BJ (cell line): ENCODE measurements around the gene RPL14. TPM values are rescaled to one million over a fixed set of nuclear protein-coding genes. Genes with fewer than 3 reads are reported as not detected.

Experiments used
- CTCF ChIA-PET: fragments of 350-600 bp; formaldehyde crosslinking; extraction: SDS; loops from one replicate; lab custom pipeline; 2021; ENCODE audit warnings: antibody characterized with exemption, inconsistent platforms; lab: Yijun Ruan, JAX
- POLR2A ChIA-PET: fragments of 300-600 bp; sonication (Branson Sonifier 250); formaldehyde crosslinking; extraction: SDS; loops from one replicate; lab custom pipeline; 2021; ENCODE audit warnings: antibody characterized with exemption; lab: Charles Lee
- DNase-seq: peaks from one replicate; pipeline ENCODE4 v3.0.0-alpha.2; 2011; ENCODE audit warnings: low read depth
- H3K27me3 ChIP-seq: 2 replicates; pipeline ENCODE4 v1.6.0; 2011; ENCODE audit warnings: low read length; ENCODE audit not compliant: control insufficient read depth, insufficient read depth
- H3K36me3 ChIP-seq: 2 replicates; pipeline ENCODE4 v1.5.1; 2011; ENCODE audit warnings: low read length; ENCODE audit not compliant: control insufficient read depth, insufficient read depth
- H3K4me3 ChIP-seq: 2 replicates; pipeline ENCODE4 v1.5.1; 2011; ENCODE audit warnings: low read depth, mild to moderate bottlenecking, control low read depth, low read length
- CTCF ChIP-seq: IDR thresholded peaks from 2 replicates; pipeline ENCODE4 v1.5.1; 2011; ENCODE audit warnings: low read depth, mild to moderate bottlenecking, control low read depth, inconsistent platforms, low read length, moderate library complexity; ENCODE audit not compliant: insufficient read depth
- polyA plus RNA-seq: library from polyadenylated mRNA; depleted of rRNA; stranded (reverse); fragments of >200 nt; gene quantifications from 2 replicates; pipeline ENCODE4 v1.2.3, GENCODE V29; 2011; rRNA removed
- small RNA-seq: library from RNA; depleted of rRNA; stranded (forward); fragments of <200 nt; gene quantifications from one replicate; pipeline ENCODE3, GENCODE V24; 2012; ENCODE audit warnings: low replicate concordance, low read depth; ENCODE audit not compliant: insufficient read length

Gene RPL14
- polyA plus RNA-seq, 1 experiment: 437 TPM

- H3K4me3 ChIP-seq: no peak overlapping the region
- ChIA-PET CTCF (no interaction called here), POLR2A (no interaction called here)
- DNase-seq: no peak
- no peaks in the 10 kb centered on the region for H3K36me3 ChIP-seq
- H3K27me3 ChIP-seq: no peaks in the 10 kb centered on the region
- TF ChIP-seq CTCF: no peak
Measured at GRCh38 chr3:40518067-40518466, 60.9 kb downstream of the RPL14 start.

Small RNA genes within 50 kb of the gene (small RNA-seq; reads per million reads assigned to genes)
- gene RNU5B-2P: not detected

Other genes starting within 250 kb of the RPL14 start
- 18.6 and 38.9 TPM in 2 replicates for gene EIF1B, start 147.6 kb upstream of the RPL14 start, polyA plus RNA-seq
- 0.07 TPM in 1 of 2 replicates, not detected in the other for gene ENTPD3, start 70.2 kb upstream of the RPL14 start, polyA plus RNA-seq
- 3.0 and 4.3 TPM in 2 replicates for gene ZNF619, start 19.8 kb downstream of the RPL14 start, polyA plus RNA-seq
- gene ZNF620, start 48.7 kb downstream of the RPL14 start, polyA plus RNA-seq: 0.27 and 0.37 TPM in 2 replicates
- gene ZNF621, start 67.6 kb downstream of the RPL14 start, polyA plus RNA-seq: 13.2 and 17.3 TPM in 2 replicates